Esophagus (tissue), 2 donors: ENCODE data around the gene GALK2. TPM values are rescaled to one million over a fixed set of nuclear protein-coding genes. Genes with fewer than 3 reads are reported as not detected.

ENCODE experiments used
- H3K27ac ChIP-seq, 2 donors: one replicate each; pipeline ENCODE4 v1.5.1; 2013; ENCODE audit warnings: low read depth in 2 of 2, mild to moderate bottlenecking in 2 of 2, inconsistent platforms in 1 of 2, low read length in 1 of 2, moderate library complexity in 1 of 2
- H3K27me3 ChIP-seq, 2 donors: one replicate each; pipeline ENCODE4 v1.6.1; 2013; ENCODE audit warnings: low read length in 2 of 2, control low read depth in 1 of 2, mild to moderate bottlenecking in 1 of 2; ENCODE audit not compliant: insufficient read depth in 2 of 2, control insufficient read depth in 1 of 2
- H3K36me3 ChIP-seq, 2 donors: one replicate each; pipeline ENCODE4 v1.6.1; 2013; ENCODE audit warnings: low read length in 1 of 2; ENCODE audit not compliant: control insufficient read depth in 2 of 2, insufficient read depth in 2 of 2
- H3K4me1 ChIP-seq, 2 donors: one replicate each; pipeline ENCODE4 v1.6.1; 2013; ENCODE audit warnings: low read length in 1 of 2; ENCODE audit not compliant: control insufficient read depth in 2 of 2, insufficient read depth in 2 of 2
- H3K4me3 ChIP-seq, 2 donors: one replicate each; pipeline ENCODE4 v1.5.1; 2013; ENCODE audit warnings: low read length in 2 of 2, mild to moderate bottlenecking in 2 of 2, low read depth in 1 of 2, moderate library complexity in 1 of 2
- H3K9me3 ChIP-seq, 2 donors: one replicate each; pipeline ENCODE4 v1.6.1; 2013; ENCODE audit warnings: mild to moderate bottlenecking in 2 of 2, low read depth in 1 of 2, low read length in 1 of 2, moderate library complexity in 1 of 2; ENCODE audit not compliant: control insufficient read depth in 2 of 2, insufficient read depth in 1 of 2
- WGBS, 2 donors: extraction: QIAGEN DNeasy Blood & Tissue Kit; methylation state at CpG; one replicate each; pipeline ENCODE4 v1.1.7; 2013; 5-methylcytosine and 5-hydroxymethylcytosine counted together
- polyA plus RNA-seq, 2 donors: library from polyadenylated mRNA; stranded (reverse); fragments of 200-250 nt; gene quantifications; one replicate each; pipeline ENCODE4 v1.2.3, GENCODE V29; 2013
- donor health status: healthy with polysubstance abuse.
- donor health status: Bipolar disorder and iron deficiency.

Gene GALK2
- polyA plus RNA-seq, 2 donors = 5.6 to 12.9 TPM

- H3K27ac ChIP-seq = no peak overlapping the region
- no peaks in the 10 kb centered on the region for H3K36me3 ChIP-seq
- no peaks in the 10 kb centered on the region for H3K4me1 ChIP-seq
- peaks cover 0 to 4% of the 10 kb centered on the region in 2 donors for H3K9me3 ChIP-seq
- no peaks in the 10 kb centered on the region for H3K27me3 ChIP-seq
- 91 to 95% methylated on average over 3 of the region's 3 CpGs for WGBS, 2 donors
- H3K4me3 ChIP-seq = no peak overlapping the region
These were observed 95.9 kb downstream of the GALK2 start for GRCh38 chr15:49265911-49266310.

GRCh38 chr15:49270541-49271421, 100.7 kb downstream of the GALK2 start:
- Histone ChIP-seq H3K4me1 (no peaks in the 10 kb centered on the region), H3K4me3 (no peak overlapping the region), H3K36me3 (no peaks in the 10 kb centered on the region), H3K9me3 (no peaks in the 10 kb centered on the region), H3K27ac (no peak overlapping the region), H3K27me3 (no peaks in the 10 kb centered on the region)
- WGBS, 2 donors = 65 to 69% methylated on average over 8 of the region's 8 CpGs

- H3K36me3 ChIP-seq = no peaks in the 10 kb centered on the region
- no peak overlapping the region for H3K27ac ChIP-seq
- no peak overlapping the region for H3K4me3 ChIP-seq
- H3K9me3 ChIP-seq = no peaks in the 10 kb centered on the region
- no peaks in the 10 kb centered on the region for H3K4me1 ChIP-seq
- 67 to 74% methylated on average over 2 of the region's 2 CpGs for WGBS, 2 donors
- H3K27me3 ChIP-seq = no peaks in the 10 kb centered on the region
These were observed 103.8 kb downstream of the GALK2 start for GRCh38 chr15:49273734-49274318.

GRCh38 chr15:49278751-49279150, 108.7 kb downstream of the GALK2 start:
- Histone ChIP-seq H3K27me3 (no peaks in the 10 kb centered on the region), H3K27ac (no peak overlapping the region), H3K4me3 (no peak overlapping the region), H3K4me1 (no peaks in the 10 kb centered on the region), H3K36me3 (no peaks in the 10 kb centered on the region), H3K9me3 (no peaks in the 10 kb centered on the region)
- WGBS, 2 donors = 92% methylated on average over 5 of the region's 5 CpGs

GRCh38 chr15:49279521-49280456, 109.7 kb downstream of the GALK2 start:
- H3K4me1 ChIP-seq = no peaks in the 10 kb centered on the region
- no peak overlapping the region for H3K27ac ChIP-seq
- no peaks in the 10 kb centered on the region for H3K9me3 ChIP-seq
- no peaks in the 10 kb centered on the region for H3K27me3 ChIP-seq
- no peaks in the 10 kb centered on the region for H3K36me3 ChIP-seq
- WGBS, 2 donors = 95 to 97% methylated on average over 4 of the region's 4 CpGs
- no peak overlapping the region for H3K4me3 ChIP-seq

- Histone ChIP-seq H3K4me1 (no peaks in the 10 kb centered on the region), H3K4me3 (no peak overlapping the region), H3K27ac (no peak overlapping the region), H3K27me3 (no peaks in the 10 kb centered on the region), H3K36me3 (no peaks in the 10 kb centered on the region), H3K9me3 (no peaks in the 10 kb centered on the region)
- WGBS, 2 donors = 90 to 93% methylated on average over 1 of the region's 1 CpG
These were observed 112.3 kb downstream of the GALK2 start for GRCh38 chr15:49282366-49282765.

- Histone ChIP-seq H3K9me3 (no peaks in the 10 kb centered on the region), H3K27ac (no peak overlapping the region), H3K4me3 (no peak overlapping the region), H3K36me3 (peaks cover 0 to 3% of the 10 kb centered on the region in 2 donors), H3K27me3 (no peaks in the 10 kb centered on the region), H3K4me1 (no peaks in the 10 kb centered on the region)
- WGBS, 2 donors = 81 to 82% methylated on average over 4 of the region's 4 CpGs
These were observed 116.8 kb downstream of the GALK2 start for GRCh38 chr15:49286649-49287404.

- Histone ChIP-seq H3K4me1 (no peaks in the 10 kb centered on the region), H3K27ac (no peak overlapping the region), H3K9me3 (no peaks in the 10 kb centered on the region), H3K27me3 (no peaks in the 10 kb centered on the region), H3K36me3 (peaks cover 0 to 3% of the 10 kb centered on the region in 2 donors), H3K4me3 (no peak overlapping the region)
These were observed 117.4 kb downstream of the GALK2 start for GRCh38 chr15:49287481-49287880.

- Histone ChIP-seq H3K4me1 (no peaks in the 10 kb centered on the region), H3K36me3 (peaks cover 0 to 3% of the 10 kb centered on the region in 2 donors), H3K9me3 (no peaks in the 10 kb centered on the region), H3K27ac (no peak overlapping the region), H3K27me3 (no peaks in the 10 kb centered on the region), H3K4me3 (no peak overlapping the region)
- WGBS, 2 donors = 60 to 66% methylated on average over 2 of the region's 2 CpGs
These were observed 118.3 kb downstream of the GALK2 start for GRCh38 chr15:49288391-49288790.
